HG03457 (cell line): ENCODE measurements around the gene LDHAL6B.

Source experiments
- ATAC-seq: cut with Tn5 transposase; IDR thresholded peaks from one replicate; pipeline ENCODE4 v1.9.1; 2021; ENCODE audit warnings: moderate number of reproducible peaks; ENCODE audit not compliant: unreplicated experiment

LDHAL6B gene

GRCh38 chr15:59216911-59217310, 10.3 kb downstream of the LDHAL6B start:
- ATAC-seq: no peak

GRCh38 chr15:59217876-59218498, 11.3 kb downstream of the LDHAL6B start:
- ATAC-seq: no peak

DNA sequence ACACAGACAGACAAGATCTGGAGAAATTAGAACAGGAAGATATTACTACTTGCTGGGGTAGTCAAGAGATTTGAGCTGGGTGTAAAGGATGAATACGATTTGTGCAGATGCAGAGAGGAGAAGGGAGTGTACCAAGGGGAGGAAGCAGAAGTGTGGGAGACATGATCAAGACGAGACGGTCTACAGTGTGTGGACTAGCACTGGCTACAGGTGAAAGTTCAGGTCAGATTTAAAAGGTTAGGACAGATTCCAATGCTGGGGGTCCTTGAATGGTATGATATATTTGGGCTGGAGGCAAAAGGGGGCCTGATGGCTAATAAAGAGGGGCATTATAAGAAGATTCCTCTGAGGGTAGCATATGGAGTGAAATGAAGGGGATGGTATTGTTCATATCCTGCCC, 12.1 kb downstream of the LDHAL6B start:
- ATAC-seq: no peak

DNA sequence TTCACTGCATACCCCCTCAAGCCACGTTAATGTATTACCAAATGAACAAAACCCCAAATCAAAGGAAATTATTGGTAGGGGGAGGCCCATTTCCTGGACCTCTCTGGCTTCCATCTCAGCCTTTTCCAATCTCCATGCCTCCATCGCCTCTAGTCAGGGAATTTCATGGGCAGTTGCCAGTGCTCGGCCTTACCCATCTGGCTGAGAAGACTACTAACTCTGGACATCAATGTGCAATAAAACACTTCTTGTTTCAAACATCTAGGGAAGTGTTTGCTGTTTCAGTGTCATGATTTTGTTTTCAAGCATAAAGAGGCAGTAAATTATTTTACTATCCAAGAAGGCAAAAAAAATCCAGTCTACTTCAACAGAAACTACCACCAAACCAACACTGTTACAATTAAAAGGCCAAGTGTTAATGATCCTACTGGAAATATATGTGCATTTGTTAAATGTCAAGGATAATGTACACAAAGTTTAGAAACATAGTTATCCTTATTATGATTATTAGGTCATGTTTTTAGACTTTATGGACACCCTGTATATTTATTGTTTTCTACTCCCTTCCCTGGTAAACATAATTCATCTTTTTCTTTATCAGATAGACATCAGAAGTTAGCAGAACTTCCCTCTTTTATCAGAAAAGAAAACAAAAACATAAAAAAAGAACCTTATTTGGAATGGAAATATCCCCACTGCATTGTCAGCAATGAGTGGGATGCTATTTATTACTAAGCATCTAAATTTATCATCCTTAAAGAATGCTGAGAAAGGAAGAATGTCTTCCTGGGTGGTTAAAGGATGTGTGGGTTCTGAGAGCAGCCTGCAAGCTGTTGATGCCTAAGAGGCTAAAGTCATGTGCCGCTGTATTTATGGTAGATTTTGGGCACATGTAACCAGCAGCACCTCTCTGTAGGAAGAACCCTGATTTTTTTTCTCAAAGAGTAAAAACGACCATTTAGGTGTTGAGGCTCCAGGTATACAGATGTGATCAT, 15.2 kb downstream of the LDHAL6B start:
- ATAC-seq: no peak

DNA sequence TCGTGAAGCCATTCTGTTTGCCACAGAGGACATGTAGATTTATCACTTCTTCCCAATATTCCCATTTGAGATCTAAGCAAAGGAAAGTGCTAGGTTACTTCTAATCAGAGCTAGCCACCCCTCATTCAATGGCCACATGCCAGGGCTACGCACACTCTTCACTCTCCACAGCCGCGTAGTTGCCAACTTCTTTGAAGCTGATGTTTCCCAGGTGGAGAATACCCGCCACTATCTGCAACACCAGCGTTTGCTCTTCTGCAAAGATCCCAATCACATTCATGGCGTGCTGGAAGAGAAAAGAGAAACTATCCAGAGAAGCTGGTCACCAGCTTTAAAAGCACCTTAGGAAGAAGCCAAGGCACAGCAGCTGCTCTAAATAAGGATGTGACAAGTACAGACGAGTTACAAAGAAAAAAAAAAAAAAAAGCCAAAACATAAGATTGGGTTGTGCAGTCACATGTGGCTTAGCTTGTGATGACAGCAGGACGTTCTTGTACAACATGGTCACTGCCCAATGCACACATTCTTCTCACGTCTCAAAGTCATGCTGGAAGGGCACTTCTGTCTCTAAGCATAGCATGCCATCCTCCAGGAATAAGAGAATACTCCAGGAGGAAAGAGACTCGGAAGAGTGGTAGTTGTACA, 16.4 kb downstream of the LDHAL6B start:
- ATAC-seq: no peak

- no peak for ATAC-seq
These were observed 17.1 kb downstream of the LDHAL6B start for GRCh38 chr15:59223736-59224135.

DNA sequence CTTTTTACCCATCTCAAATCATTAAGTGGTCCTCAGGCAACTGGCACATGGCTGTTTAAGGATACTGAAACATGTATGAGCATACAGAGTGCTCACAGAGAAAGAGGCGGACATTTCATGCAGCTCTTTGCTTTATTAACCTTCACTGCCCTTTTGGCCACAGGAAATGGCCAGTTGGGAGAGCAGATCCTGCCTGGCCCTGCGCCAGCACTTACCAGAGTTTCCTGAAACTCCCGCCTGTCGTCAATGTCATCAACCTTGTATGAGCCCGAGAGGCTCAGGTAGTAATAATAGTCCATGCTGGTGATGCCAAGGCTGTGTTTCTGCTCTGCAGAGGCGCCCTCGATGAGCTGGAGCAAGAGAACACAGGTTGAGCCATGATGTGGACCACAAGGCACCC, 17.8 kb downstream of the LDHAL6B start:
- ATAC-seq: no peak

- no peak for ATAC-seq
These were observed 20.4 kb downstream of the LDHAL6B start for GRCh38 chr15:59227021-59227420.

DNA sequence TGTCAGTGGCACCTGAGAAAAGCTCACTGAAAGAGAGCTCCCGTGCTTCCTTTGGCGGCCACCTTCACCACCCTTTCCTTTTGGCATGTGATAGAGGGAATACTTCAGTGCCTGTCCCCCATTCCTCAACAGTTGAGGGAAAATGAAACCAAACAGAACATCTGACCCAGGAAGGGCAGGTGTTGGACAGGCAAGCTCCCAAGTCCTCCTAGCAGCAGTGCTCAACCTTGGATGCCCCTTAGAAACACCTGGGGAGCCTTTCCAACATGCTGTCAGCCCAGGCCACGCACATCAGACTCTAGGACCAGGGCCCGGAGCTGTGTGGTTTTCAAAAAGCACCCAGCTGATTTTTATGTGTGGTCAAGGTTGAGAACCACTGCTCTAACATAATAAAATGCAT, 22.4 kb downstream of the LDHAL6B start:
- no peak for ATAC-seq

DNA sequence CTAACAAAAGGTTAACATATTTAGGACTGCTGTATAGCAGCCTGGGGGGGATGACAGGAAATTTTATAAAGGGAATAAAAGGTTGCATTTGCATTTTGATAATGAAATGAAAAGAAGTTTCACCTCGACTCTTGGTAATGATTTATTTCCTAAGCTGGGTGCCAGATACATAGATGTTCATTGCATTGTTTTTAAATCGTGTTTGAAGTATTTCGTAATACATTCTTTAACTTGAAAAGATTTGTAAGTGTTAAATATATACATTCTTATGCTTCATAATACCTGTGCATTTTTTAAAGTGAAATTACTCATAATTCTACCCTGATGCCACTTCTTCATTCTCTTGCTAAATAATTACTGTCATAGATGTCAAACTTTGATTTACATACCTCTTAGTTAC, 22.8 kb downstream of the LDHAL6B start:
- ATAC-seq: no peak

- ATAC-seq: no peak
These were observed 23.9 kb downstream of the LDHAL6B start for GRCh38 chr15:59230531-59231055.

DNA sequence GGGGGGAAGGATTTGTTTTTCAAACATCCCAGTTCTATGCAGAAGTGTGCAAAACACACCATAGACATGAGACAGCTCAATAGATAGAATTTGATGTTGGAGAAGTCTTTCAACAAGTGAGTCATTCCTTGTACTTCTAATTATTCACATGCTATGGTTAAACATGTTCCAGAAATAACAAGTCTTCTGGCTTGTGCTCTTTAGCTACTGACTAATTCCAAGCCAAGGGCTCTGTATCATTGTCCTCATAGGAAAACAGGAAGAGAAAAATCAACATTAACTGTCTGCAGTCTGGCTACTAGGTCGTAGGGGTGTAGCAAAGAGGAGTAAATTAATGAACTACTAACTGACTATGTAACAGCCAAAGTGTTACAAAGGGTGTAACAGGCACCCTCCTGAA, 25.8 kb downstream of the LDHAL6B start:
- no peak for ATAC-seq

DNA sequence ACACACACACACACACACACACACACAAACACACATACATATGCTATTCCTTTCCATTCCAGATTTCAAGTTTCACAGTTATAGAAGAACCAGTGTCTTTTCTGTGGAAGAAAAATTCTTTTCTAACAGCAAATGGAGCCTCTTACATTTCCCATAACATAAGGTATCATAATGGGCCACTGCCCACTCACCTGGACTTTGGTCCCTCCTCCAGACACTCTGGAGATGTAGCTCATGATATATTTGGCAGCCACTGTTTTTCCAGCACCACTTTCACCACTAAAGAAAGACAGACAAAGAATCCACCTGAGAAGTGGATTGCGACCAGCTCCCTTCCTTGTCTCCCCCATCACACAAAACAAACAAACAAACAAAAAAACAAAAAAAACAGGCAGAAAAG, 29.8 kb downstream of the LDHAL6B start:
- no peak for ATAC-seq

- ATAC-seq: peak; percentile 44
These were observed 30.6 kb downstream of the LDHAL6B start for GRCh38 chr15:59237119-59237855.

- ATAC-seq: peak; percentile 26
These were observed 31.3 kb downstream of the LDHAL6B start for GRCh38 chr15:59237924-59238331.

GRCh38 chr15:59240036-59240435, 33.4 kb downstream of the LDHAL6B start:
- no peak for ATAC-seq

- no peak for ATAC-seq
These were observed 36.0 kb downstream of the LDHAL6B start for GRCh38 chr15:59242649-59243048.

GRCh38 chr15:59243622-59244021, 37.0 kb downstream of the LDHAL6B start:
- no peak for ATAC-seq

- peak; percentile 74 for ATAC-seq
These were observed 37.7 kb downstream of the LDHAL6B start for GRCh38 chr15:59244337-59244736.

DNA sequence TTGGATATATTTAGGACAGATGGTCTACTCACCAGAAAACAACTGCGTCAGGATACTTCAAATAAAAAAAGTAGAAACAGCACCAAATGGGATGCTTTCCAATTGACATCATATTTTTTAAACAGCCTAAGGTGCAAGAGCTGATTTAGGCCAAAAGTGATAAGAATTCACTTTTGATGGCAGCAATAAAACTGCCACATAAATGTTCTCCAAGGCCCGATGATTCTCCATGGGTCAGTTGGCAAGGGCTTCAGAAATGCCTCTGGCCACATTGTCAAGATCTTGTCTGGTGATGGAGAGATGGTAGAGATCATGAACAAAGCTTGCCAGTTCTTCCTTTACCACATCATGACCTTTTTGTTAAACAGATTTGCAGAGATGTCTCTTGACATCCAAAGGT, 38.9 kb downstream of the LDHAL6B start:
- no peak for ATAC-seq

- no peak for ATAC-seq
These were observed 40.7 kb downstream of the LDHAL6B start for GRCh38 chr15:59247364-59247763.
